NCI-H187 treated with DMSO at 0.1 percent for 48 hours (cell line): ENCODE measurements around the gene ASF1B.
A peak's percentile ranks its signal among the peaks of the same experiment; 100 is the strongest.
"Not testable (repeated sequence)": the region's sequence is repeated elsewhere in the genome, so short reads cannot be mapped to it uniquely, and the experiment has no call there.

Experiments used
- DNase-seq: peaks from one replicate; lab custom pipeline; 2025; lab: John Stamatoyannopoulos, UW

The ASF1B gene

GRCh38 chr19:14136509-14137281 is at the start of gene ASF1B:
Gene ASF1B (minus strand): TSS chr19:14136589. CDS start chr19:14136456, 133 bp downstream.
- DNase-seq, result peak; percentile 86

- DNase-seq, result not testable (repeated sequence)
Measured at GRCh38 chr19:14185691-14186090, 49.3 kb upstream of the ASF1B start.

GRCh38 chr19:14185158-14185557 is 48.8 kb upstream of the ASF1B start:
- no peak for DNase-seq

- DNase-seq, result no peak
Measured at GRCh38 chr19:14183741-14184350, 47.5 kb upstream of the ASF1B start.

- no peak for DNase-seq
Measured at GRCh38 chr19:14182476-14182875, 46.1 kb upstream of the ASF1B start.

- DNase-seq, result no peak
Measured at GRCh38 chr19:14181906-14182305, 45.5 kb upstream of the ASF1B start.

GRCh38 chr19:14181199-14181598 is 44.8 kb upstream of the ASF1B start:
- DNase-seq, result not testable (repeated sequence)

- no peak for DNase-seq
Measured at GRCh38 chr19:14177496-14178074, 41.2 kb upstream of the ASF1B start.

GRCh38 chr19:14175351-14175792 is 39.0 kb upstream of the ASF1B start:
- DNase-seq, result no peak

GRCh38 chr19:14174883-14175282 is 38.5 kb upstream of the ASF1B start:
- no peak for DNase-seq

- no peak for DNase-seq
Measured at GRCh38 chr19:14168993-14169392, 32.6 kb upstream of the ASF1B start.

GRCh38 chr19:14168259-14168972 is 32.0 kb upstream of the ASF1B start:
- no peak for DNase-seq

GRCh38 chr19:14167576-14168138 is 31.3 kb upstream of the ASF1B start:
- no peak for DNase-seq

- DNase-seq, result no peak
Measured at GRCh38 chr19:14166999-14167575, 30.7 kb upstream of the ASF1B start.

- no peak for DNase-seq
Measured at GRCh38 chr19:14165990-14166830, 29.8 kb upstream of the ASF1B start.

GRCh38 chr19:14164724-14165493 is 28.5 kb upstream of the ASF1B start:
- no peak for DNase-seq

- no peak for DNase-seq
Measured at GRCh38 chr19:14164082-14164481, 27.7 kb upstream of the ASF1B start.

GRCh38 chr19:14162871-14163297 is 26.5 kb upstream of the ASF1B start:
- no peak for DNase-seq

- no peak for DNase-seq
Measured at GRCh38 chr19:14161305-14161704, 24.9 kb upstream of the ASF1B start.
